Right renal cortex interstitium (tissue), 3 donors: ENCODE data around the gene TMEM242. TPM values are rescaled to one million over a fixed set of nuclear protein-coding genes. Genes with fewer than 3 reads are reported as not detected.
"Not testable (repeated sequence)": the region's sequence is repeated elsewhere in the genome, so short reads cannot be mapped to it uniquely, and the experiment has no call there.

ENCODE experiments used
- DNase-seq, 3 donors: peaks; one replicate each; pipeline ENCODE4 v3.0.0-alpha.2; 2013; ENCODE audit warnings: low read depth in 3 of 3, low spot score in 2 of 3
- polyA plus RNA-seq, 3 donors: library from polyadenylated mRNA; unstranded; fragments of 120-200 nt; gene quantifications; one replicate each; pipeline ENCODE4 v1.2.1, GENCODE V29; 2013; ENCODE audit not compliant: insufficient read length in 3 of 3

The TMEM242 gene
- polyA plus RNA-seq, 3 donors, result 13.6 to 15.1 (median 14.5) TPM

DNA sequence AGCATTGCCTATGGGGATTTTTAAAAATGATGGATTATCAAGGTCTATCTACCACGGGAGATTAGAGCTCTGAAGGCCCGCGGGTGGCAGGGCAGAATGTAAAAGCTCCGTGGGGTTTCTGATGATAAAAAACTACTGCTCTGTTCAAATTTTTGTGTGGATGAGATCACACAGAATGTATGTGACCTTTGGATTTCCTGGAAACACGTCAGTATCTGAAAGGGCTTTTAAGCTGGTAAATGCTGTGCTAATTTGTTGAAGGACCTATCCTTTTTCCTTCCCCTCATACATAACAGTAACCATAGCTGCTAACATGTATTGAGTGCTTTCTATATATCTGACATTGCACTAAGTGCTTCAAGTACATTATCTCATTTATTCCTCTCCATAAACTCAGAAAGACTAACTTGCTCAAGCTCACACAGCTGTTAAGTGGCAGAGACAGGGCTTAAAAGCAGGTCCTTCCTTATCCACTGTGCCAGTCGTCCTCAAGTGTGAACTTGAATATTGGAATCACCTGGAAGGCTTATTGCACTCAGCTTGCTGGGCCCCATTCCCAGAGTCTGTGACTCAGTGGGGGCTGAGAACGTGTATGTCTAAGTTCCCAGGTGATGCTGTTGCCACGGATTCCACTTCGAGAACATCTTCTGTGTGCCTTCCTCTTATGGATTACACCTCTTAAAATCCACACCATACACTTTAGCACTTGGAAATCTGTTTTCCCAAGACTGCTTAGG, 1.9 kb upstream of the TMEM242 start:
- DNase-seq, result no peak

DNA sequence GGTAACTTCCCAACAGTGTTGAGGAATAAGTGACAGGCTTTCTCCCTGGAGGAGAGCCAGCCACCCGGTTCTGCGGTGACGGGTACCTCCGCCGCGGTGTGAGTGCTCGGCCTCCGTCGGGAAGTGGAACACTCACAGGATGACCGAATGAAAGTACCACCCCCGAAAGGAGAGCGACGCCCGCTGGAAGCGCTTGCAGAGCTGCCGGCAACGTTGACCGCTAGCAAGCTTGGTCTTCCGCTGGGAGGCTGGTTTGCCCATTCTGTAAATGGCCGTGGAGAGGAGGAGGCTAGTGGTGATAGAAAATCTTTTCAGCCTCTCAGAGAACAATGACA, 614 bp upstream of the TMEM242 start:
- DNase-seq, result peak in 1 of 3 donors; percentile 78

DNA sequence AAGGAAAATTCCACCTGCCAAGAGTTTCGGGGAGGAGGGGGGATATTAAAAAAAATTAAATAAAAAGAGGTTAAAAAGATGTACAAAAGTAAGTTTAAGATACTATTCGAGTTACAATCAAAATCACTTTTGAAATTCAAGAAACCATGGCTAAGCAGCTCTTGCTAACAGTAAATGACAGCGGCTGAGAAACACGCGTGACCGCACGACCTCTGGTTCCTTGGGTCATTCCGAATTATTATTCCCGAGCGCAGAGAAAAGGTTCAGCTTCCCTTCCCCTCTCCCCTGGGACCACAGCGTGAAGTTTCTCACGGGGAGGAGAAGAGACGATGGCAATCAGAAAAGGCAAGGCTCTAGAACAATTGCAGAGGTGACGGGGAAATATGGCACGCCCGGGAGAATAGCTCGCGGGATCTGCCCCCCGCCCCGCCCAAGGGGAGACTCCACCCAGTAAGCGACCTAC, 496 bp downstream of the TMEM242 start:
- no peak for DNase-seq

DNA sequence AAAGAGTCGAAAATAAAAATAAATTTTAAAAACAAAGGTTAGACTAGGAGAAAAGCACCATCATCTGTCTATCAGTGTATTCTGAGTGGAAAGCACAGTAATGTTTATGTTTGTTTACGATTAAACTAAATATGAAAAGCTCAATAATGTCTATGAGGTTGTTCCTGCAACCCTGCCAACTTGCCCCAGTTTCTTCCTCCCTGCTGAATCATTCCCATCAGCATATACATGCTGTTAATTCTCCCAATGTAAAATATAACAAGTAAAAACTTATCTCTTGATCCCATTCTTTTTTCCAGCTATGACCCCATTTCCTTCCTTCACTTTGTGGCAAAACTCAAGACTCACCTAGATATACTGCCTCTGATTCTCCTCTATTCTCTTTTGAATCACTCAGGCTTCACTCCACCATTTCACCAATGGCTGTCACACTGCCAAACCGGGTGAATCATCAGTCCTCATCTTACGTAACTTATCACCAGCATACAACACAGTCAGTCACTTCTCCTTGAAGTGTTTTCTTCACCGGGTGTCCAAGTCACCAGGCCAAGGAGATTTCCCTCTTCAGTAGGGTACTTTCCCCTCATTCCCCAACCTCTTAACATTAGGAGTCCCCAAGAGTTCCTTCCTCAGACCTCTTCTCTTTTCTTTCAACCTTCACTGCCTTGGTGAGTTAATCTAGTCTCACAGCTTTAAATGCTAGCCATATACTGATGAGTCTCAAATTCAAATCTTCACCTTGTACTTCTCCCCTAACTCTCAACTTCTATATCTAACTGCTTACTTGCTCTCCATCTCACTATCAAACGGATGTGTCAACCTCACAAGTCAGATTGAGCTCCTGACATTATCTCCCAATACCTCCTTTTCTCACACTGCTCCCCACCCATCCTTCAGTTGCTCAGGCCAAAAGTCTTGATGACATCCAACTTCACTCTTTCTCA, 6.2 kb downstream of the TMEM242 start:
- DNase-seq, result no peak

DNA sequence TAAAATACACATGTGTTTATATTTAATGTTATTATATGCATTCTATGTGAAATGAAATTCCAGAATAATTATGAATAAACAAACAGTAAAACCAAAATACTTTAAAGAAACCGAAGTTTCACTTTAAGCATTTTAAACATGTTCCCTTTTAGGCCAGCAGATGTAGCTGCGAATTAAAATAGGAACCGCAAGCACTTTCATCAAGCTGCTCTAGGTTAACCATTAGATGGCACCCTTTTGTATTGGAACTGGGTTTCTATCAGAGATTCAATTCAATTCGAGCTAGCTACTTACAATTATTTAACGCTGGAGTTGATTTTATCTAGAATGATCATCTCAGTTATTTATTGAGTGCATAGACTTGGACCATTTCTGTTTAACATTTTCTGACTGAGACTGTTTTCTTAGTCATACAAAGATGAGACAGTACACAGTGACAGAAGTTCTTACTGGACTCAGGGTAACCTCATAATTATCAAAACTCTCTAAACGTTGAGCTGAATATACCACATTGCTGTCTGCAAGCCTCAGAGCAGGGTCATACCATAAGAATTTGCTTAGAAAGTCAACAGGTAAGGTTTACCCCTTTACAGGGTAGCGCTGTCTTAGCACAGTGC, 8.5 kb downstream of the TMEM242 start:
- DNase-seq, result peak in 1 of 3 donors; percentile 44

DNA sequence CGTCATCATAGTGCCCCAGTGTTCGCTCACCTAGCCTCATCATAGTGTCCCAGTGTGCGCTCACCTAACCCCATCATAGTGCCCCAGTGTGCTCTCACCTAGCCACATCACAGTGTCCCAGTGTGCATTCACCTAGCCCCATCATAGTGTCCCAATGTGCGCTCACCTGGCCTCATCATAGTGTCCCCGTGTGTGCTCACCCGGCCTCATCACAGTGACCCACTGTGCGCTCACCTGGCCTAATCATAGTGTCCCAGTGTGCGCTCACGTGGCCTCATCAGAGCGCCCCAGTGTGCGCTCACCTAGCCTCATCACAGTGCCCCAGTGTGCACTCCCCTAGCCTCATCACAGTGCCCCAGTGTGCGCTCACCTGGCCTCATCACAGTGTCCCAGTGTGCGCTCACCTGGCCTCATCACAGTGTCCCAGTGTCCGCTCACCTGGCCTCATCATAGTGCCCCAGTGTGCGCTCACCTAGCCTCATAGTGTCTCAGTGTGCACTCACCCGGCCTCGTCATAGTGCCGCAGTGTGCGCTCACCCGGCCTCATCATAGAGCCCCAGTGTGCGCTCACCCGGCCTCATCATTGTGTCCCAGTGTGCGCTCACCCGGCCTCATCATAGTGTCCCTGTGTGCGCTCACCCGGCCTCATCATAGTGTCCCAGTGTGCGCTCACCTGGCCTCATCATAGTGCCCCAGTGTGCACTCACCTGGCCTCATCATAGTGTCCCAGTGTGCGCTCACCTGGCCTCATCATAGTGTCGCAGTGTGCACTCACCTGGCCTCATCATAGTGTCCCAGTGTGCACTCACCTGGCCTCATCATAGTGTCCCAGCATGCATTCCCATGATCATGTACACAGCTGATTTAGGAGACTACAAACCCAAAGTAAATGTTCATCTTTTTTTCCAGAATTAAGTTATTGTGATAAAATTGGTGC, 9.5 kb downstream of the TMEM242 start:
- DNase-seq, result no peak

DNA sequence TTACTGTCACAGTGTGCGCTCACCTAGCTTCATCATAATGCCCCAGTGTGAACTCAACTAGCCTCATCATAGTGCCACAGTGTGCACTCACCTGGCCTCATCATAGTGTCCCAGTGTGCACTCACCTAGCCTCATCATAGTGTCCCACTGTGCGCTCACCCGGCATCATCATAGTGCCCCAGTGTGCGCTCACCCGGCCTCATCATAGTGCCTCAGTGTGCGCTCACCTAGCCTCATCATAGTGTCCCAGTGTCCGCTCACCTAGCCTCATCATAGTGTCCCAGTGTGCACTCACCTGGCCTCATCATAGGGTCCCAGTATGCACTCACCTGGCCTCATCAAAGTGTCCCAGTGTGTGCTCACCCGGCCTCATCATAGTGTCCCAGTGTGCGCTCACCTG, 10.6 kb downstream of the TMEM242 start:
- no peak for DNase-seq

DNA sequence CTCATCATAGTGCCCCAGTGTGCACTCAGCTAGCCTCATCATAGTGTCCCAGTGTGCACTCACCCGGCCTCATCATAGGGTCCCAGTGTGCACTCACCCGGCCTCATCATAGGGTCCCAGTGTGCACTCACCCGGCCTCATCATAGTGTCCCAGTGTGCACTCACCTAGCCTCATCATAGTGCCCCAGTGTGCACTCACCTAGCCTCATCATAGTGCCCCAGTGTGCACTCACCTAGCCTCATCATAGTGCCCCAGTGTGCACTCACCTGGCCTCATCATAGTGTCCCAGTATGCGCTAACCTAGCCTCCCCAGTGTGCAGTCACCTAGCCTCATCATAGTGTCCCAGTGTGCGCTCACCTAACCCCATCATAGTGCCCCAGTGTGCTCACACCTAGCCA, 12.6 kb downstream of the TMEM242 start:
- not testable (repeated sequence) for DNase-seq

DNA sequence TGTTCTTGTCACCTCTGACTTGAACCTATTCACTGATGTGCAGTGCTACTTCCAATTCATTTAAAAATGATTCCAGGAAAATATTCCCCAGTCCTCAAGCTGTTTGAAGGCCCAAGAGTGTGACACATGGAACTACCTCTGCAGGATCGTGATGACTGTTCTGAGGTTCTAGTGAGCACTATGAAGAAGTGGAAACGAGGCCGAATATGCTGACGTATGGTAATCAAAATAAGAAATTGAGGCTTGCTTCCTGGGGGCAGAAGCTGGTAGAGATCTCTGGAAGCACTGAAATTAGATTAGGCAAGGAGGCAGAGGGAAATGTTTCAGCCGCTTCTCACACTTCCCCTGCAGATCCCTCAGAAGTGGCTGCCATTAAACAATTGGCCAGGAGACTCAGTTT, 15.7 kb downstream of the TMEM242 start:
- no peak for DNase-seq

DNA sequence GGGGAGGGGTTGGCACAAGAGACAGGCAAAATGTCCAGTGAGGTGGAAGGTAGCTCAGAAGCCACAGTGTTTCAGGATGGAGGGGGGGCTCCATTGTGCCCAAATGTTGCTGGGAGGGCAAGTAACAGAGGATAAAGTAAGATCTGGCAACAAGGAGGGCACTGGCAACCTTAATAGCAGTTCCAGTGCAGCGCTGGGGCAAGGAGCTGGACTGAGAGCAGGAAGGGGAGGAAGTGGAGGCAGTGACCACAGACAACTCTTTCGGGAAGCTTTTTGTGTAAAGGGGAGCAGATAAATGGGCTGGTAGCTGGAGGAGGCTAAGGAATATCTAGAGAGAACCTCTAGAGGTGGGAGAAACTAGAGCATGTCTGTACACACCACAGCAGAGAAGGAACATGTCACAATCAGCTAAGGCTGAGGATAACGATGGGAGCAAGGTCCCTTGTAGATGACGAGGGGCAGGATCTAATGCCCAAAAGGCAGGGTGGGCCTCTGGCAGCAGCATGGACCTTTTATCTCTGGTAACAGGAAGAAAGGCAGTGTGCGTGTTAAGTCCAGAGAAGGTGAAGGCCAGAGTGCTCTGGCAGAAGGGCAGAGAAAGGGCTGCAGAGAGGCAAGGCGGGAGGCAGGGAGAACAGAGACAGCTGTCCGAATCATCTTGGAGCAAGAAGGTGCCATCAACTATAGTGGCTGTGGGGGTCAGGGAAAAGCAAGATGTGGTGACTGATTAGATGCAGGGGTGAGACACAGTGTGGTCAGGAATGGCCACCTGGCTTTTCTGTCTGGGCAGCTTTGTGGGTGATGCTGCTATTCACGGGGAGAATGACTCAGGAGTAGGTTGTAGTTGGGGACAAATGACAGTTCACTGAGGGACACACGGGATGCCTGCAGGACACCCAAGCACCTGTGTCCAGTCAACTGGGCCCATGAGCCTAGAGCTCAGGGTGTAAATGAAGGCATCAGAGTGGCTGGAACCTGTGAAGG, 17.4 kb downstream of the TMEM242 start:
- DNase-seq, result no peak

DNA sequence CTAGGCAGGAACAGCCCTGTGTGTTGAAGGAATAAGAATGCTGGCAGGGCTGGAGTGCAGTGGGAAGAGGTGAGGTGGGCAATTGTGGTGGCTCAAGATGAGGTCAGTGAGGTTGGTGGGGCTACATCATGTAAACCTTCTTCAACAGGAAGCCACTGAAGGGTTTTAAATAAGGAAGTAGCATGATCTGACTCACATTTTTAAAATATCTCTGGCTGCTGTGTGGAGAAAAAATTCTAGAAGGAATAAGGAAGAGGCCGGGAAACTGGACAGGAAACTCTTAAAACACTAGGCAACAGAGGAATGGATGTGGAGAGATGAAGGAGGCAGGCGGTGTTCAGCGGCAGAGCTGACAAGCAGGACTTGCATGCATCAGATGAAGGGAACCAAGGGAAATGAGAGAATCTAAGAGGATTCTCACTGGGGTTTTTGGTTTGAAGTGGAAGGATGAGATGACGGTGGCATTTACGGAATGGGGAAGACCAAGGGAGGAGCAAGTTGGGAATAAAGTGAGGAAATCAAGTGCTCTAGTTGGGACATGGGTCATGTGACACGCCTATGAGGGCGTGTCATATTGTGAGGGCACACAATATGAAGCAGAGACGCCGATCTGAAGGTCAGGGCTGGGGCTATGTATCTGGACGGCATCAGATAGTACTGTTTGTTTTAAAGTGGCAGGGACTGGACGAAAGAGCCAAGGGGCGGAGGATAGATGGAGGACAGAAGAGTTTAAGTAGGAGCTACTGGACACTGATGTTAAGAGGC, 18.2 kb downstream of the TMEM242 start:
- no peak for DNase-seq

DNA sequence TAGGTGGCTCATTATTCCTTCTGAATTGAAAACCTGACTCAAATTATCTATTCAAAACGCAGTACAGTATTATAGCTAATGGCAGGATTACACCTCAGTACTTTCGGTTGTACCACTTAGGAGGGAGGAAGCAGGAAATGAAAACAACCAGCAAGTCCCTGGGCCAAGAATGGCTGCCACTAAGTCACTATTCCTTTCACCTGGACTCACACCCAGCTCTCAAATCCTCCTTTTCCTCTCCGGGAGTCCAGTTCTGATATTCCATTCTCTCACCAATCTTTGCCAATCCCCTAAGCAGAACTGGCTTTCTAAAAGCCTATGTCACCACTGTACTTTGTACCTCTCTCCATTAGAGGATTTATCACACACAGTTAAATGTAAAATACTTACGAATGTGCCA, 20.6 kb downstream of the TMEM242 start:
- DNase-seq, result no peak

DNA sequence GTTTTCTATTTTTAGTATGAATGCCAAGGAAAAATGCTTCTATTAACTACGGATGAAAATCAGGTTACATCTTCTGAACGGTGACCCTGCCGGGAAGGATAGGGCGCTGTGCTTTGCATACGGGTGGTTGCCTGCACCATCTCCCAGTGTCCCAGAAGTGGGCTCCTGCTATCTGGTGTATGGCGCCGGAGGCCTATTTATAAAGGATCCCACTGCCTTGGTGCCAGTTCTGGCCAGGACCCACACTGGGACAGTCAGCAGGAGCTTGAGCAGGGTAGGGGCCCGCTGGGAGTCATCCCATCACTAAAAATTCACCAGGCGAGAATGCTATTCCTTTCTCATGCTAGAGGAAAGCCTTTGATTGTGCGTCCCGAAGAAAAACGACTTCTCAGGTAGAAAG, 22.9 kb downstream of the TMEM242 start:
- no peak for DNase-seq

DNA sequence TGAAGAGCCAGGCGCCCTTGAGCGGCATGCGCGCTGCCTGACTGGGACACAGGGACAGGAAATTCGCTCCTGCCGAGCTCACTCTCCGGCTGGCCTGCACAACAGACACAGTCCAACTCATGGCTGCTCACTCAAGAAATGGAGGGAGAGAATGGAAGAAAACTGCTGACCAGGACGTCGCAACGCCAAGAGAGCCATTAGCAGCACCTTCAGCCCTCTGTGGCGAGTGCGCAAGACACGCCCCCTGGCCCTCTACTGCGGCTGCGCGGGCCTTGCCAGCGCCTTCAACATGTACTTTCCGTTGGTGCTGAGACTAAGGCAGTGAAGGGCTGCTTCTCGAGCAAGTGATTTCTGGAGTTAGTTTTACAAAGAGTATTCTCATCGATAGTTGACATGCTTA, 23.3 kb downstream of the TMEM242 start:
- DNase-seq, result no peak

DNA sequence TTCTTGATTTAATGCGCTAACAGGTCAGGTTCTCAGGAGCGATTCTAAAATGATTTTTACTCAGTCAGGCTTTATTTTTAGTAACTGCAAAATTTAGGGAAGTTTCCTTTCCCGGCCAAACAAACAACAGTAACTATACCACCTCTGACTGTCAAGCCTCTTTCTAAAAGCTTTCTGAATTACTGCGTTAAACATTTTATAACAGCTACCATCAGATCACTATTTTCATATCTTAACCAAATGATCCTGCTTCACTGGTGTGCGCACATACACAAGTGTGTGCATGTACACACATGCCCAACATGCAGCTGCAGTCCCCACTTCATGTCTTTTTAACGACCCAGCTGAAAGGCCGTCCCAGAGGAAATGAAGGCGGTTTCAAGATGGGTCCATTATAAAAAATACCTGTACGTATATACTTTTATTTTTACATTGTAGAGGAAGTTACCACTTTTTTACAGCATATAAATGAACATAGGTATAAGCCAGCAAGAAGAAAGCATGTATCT, 25.0 kb downstream of the TMEM242 start:
- DNase-seq, result no peak

DNA sequence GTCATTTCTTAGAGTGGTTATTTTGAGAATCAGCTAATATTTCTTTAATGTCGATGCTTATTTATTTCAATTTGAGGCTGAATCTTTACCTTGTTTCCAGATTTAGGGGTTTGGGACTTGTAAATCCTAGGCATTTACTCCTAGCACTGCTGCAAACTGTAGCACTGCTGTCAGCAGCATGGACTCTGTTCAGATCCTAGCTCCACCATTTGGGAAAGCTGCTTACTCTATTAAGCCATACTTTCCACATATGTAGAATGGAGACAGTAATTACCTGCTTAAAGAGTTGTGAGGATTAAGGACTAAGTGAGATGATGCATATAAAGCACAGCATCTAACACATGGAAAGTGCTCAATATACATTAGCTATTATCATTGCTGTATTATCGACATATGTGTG, 28.7 kb downstream of the TMEM242 start:
- DNase-seq, result no peak

DNA sequence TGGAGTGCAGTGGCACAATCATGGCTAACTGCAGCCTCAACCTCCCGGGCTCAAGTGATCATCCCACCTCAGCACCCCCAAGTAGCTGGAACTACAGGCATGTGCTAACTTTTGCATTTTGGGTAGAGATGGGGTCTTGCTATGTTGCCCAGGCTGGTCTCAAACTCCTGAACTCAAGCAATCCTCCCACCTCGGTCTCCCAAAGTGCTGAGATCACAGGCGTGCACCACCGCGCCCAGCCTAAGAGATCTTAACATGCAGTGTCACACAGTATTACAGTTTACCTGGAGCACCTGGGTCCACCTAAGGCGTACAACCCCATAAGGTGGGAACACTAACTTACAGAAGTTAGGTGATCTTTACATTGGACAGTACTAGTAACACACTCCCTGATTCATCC, 29.5 kb downstream of the TMEM242 start:
- DNase-seq, result no peak

DNA sequence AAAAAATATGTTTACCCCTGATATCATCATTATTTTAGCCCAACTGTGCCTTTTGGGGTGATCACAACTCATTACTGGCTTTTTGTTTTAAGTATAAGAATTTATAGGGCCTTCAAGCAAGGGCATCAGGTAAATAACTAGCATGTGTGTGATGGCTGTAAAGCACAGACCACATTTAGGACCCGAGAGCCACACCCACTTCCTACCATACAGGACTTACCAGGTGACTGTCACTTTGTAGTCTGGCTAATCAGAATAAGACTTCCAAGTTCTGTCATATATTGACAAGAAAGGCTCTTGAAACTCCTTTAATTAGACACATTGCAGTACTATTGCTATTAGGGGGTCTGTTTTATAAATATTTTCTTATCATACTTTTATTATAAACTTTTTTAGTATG, 31.1 kb downstream of the TMEM242 start:
- no peak for DNase-seq
